H1 (cell line): ENCODE results near the gene EGFLAM. TPM values are rescaled to one million over a fixed set of nuclear protein-coding genes. Genes with fewer than 3 reads are reported as not detected.

Source experiments
- CTCF ChIA-PET: fragments of 300-600 bp; sonication (Branson Sonifier 250); formaldehyde crosslinking; loops from one replicate; lab custom pipeline; 2021; ENCODE audit not compliant: partially characterized antibody; lab: Charles Lee
- POLR2A ChIA-PET: fragments of 300-600 bp; sonication (Branson Sonifier 250); formaldehyde crosslinking; loops from one replicate; lab custom pipeline; 2021; ENCODE audit warnings: inconsistent platforms; ENCODE audit not compliant: partially characterized antibody; lab: Charles Lee
- DNase-seq, 2 experiments: peaks; one replicate each; pipeline versions ENCODE4 v3.0.0 to v3.0.0-alpha.2; 2010 to 2022; ENCODE audit warnings: low spot score in 2 of 2, low read depth in 1 of 2, mixed read lengths in 1 of 2
- FAIRE-seq: peaks from 2 replicates; lab custom pipeline; 2011; peaks lifted over from hg19 to GRCh38; lab: Jason Lieb, UNC
- H2AFZ ChIP-seq: 2 replicates; pipeline ENCODE4 v1.8.1; 2012; ENCODE audit warnings: low read length, inconsistent platforms
- H2AK5ac ChIP-seq: 2 replicates; pipeline ENCODE4 v1.6.1; 2013; ENCODE audit warnings: low read depth, low read length
- H2BK120ac ChIP-seq: replicated peaks from 2 replicates; pipeline ENCODE3; 2013; ENCODE audit warnings: low read depth, low read length, inconsistent platforms
- H2BK12ac ChIP-seq: 2 replicates; pipeline ENCODE4 v1.6.1; 2013; ENCODE audit warnings: low read depth, low read length
- H2BK15ac ChIP-seq: 2 replicates; pipeline ENCODE4 v1.6.1; 2013; ENCODE audit warnings: low read length
- H2BK20ac ChIP-seq: 2 replicates; pipeline ENCODE4 v1.6.1; 2013; ENCODE audit warnings: low read length
- H2BK5ac ChIP-seq: 2 replicates; pipeline ENCODE4 v1.6.1; 2013; ENCODE audit warnings: low read depth, low read length
- H3K14ac ChIP-seq: 2 replicates; pipeline ENCODE4 v1.6.1; 2013; ENCODE audit warnings: inconsistent platforms; ENCODE audit not compliant: insufficient read length
- H3K18ac ChIP-seq: 2 replicates; pipeline ENCODE4 v1.6.1; 2013; ENCODE audit warnings: low read length; ENCODE audit errors: extremely low read depth
- H3K23ac ChIP-seq: 2 replicates; pipeline ENCODE4 v1.6.1; 2013; ENCODE audit warnings: inconsistent platforms; ENCODE audit not compliant: insufficient read length
- H3K23me2 ChIP-seq: 2 replicates; pipeline ENCODE4 v1.6.1; 2013; ENCODE audit warnings: low read depth, low read length
- H3K27ac ChIP-seq: 2 replicates; pipeline ENCODE4 v1.6.1; 2011; ENCODE audit warnings: low read depth, low read length, inconsistent platforms
- H3K27me3 ChIP-seq, 4 experiments: replicated peaks in 1 of 4; 1 replicate in 1 of 4; 2 replicates in 3 of 4; pipeline versions ENCODE4 v1.6.1 to v1.8.1; 2011 to 2013; ENCODE audit warnings: low read length in 3 of 4, mild to moderate bottlenecking in 3 of 4, inconsistent platforms in 2 of 4, mixed read lengths in 2 of 4, moderate library complexity in 1 of 4; ENCODE audit not compliant: control insufficient read depth in 3 of 4, insufficient read depth in 3 of 4; ENCODE audit errors: extremely low read depth in 1 of 4
- H3K36me3 ChIP-seq, 4 experiments: 2 replicates each; pipeline versions ENCODE4 v1.6.1 to v1.8.1; 2011 to 2013; ENCODE audit warnings: mild to moderate bottlenecking in 4 of 4, low read length in 3 of 4, moderate library complexity in 2 of 4, control low read depth in 1 of 4, inconsistent platforms in 1 of 4; ENCODE audit not compliant: insufficient read depth in 4 of 4, control insufficient read depth in 2 of 4
- H3K4ac ChIP-seq: replicated peaks from 2 replicates; pipeline ENCODE3; 2013; ENCODE audit warnings: low read length, low read depth, mixed read lengths, inconsistent platforms; ENCODE audit not compliant: insufficient read length
- H3K4me1 ChIP-seq, 4 experiments: replicated peaks in 1 of 4; 1 replicate in 1 of 4; 2 replicates in 3 of 4; pipeline versions ENCODE4 v1.6.1 to v1.8.1; 2011 to 2013; ENCODE audit warnings: low read length in 3 of 4, inconsistent platforms in 2 of 4, mixed read lengths in 1 of 4; ENCODE audit not compliant: insufficient read depth in 4 of 4, control insufficient read depth in 3 of 4
- H3K4me2 ChIP-seq, 2 experiments: 2 replicates each; pipeline versions ENCODE4 v1.6.1 to v1.8.1; 2011 to 2013; ENCODE audit warnings: low read depth in 2 of 2, low read length in 2 of 2, control low read depth in 1 of 2, inconsistent platforms in 1 of 2, mild to moderate bottlenecking in 1 of 2; ENCODE audit not compliant: insufficient read depth in 1 of 2
- H3K4me3 ChIP-seq, 4 experiments: fragments of 200-600, 300-600 bp in 1 of 4; sonication (generic), shearing (Covaris generic), sonication (Bioruptor Twin) in 1 of 4; 2 replicates each; pipeline versions ENCODE4 v1.5.1 to v1.8.1; 2011 to 2016; ENCODE audit warnings: low read length in 4 of 4, low read depth in 3 of 4, control low read depth in 2 of 4, inconsistent platforms in 2 of 4, mild to moderate bottlenecking in 2 of 4, mixed read lengths in 1 of 4, moderate library complexity in 1 of 4; ENCODE audit not compliant: insufficient read depth in 2 of 4; ENCODE audit errors: extremely low read depth in 1 of 4
- H3K56ac ChIP-seq: replicated peaks from 2 replicates; pipeline ENCODE3; 2013; ENCODE audit warnings: low read depth, mild to moderate bottlenecking, mixed read lengths, low read length, inconsistent platforms; ENCODE audit not compliant: insufficient read length
- H3K79me1 ChIP-seq: 2 replicates; pipeline ENCODE4 v1.6.1; 2013; ENCODE audit warnings: low read depth, low read length, control low read depth
- H3K79me2 ChIP-seq, 2 experiments: 2 replicates each; pipeline versions ENCODE4 v1.6.1 to v1.8.1; 2012 to 2013; ENCODE audit warnings: low read length in 2 of 2, mild to moderate bottlenecking in 2 of 2, inconsistent platforms in 1 of 2; ENCODE audit not compliant: insufficient read depth in 2 of 2, control insufficient read depth in 1 of 2
- H3K9ac ChIP-seq, 4 experiments: replicated peaks in 1 of 4; 1 replicate in 1 of 4; 2 replicates in 3 of 4; pipeline versions ENCODE4 v1.6.1 to v1.8.1; 2011 to 2013; ENCODE audit warnings: low read depth in 3 of 4, low read length in 3 of 4, control low read depth in 2 of 4, mild to moderate bottlenecking in 2 of 4, moderate library complexity in 2 of 4, inconsistent platforms in 1 of 4; ENCODE audit errors: extremely low read depth in 1 of 4
- H3K9me3 ChIP-seq, 2 experiments: 2 replicates each; pipeline versions ENCODE4 v1.6.1 to v1.8.1; 2012 to 2013; ENCODE audit warnings: mild to moderate bottlenecking in 2 of 2, moderate library complexity in 2 of 2, control low read depth in 1 of 2, inconsistent platforms in 1 of 2, low read depth in 1 of 2, low read length in 1 of 2, mixed read lengths in 1 of 2; ENCODE audit not compliant: insufficient read depth in 2 of 2
- H4K20me1 ChIP-seq, 2 experiments: replicated peaks in 1 of 2; 2 replicates each; pipeline versions ENCODE3 to v1.8.1; 2011 to 2013; ENCODE audit warnings: inconsistent platforms in 2 of 2, low read length in 2 of 2, mild to moderate bottlenecking in 1 of 2; ENCODE audit not compliant: insufficient read depth in 2 of 2, control insufficient read depth in 1 of 2
- H4K5ac ChIP-seq: 2 replicates; pipeline ENCODE4 v1.6.1; 2013; ENCODE audit warnings: low read length, low read depth, mixed read lengths, inconsistent platforms; ENCODE audit not compliant: insufficient read length
- H4K8ac ChIP-seq: 2 replicates; pipeline ENCODE4 v1.8.0; 2013; ENCODE audit warnings: mild to moderate bottlenecking, moderate library complexity, low read length, inconsistent platforms; ENCODE audit not compliant: insufficient read depth; ENCODE audit errors: extremely low read depth
- H4K91ac ChIP-seq: replicated peaks from 2 replicates; pipeline ENCODE3; 2013; ENCODE audit warnings: low read length, mixed read lengths, inconsistent platforms; ENCODE audit not compliant: insufficient read length
- BACH1 ChIP-seq: IDR thresholded peaks from 2 replicates; pipeline ENCODE4 v1.6.1; 2012; ENCODE audit warnings: low read length, improper control_type of control experiment
- HDAC6 ChIP-seq: IDR thresholded peaks from one replicate; pipeline ENCODE4 v1.7.1; 2012; ENCODE audit warnings: low read depth, mild to moderate bottlenecking, inconsistent platforms, low read length, moderate library complexity
- NRF1 ChIP-seq: IDR thresholded peaks from 2 replicates; pipeline ENCODE4 v1.6.1; 2011; ENCODE audit warnings: mild to moderate bottlenecking, low read depth, low read length, improper control_type of control experiment
- PHF8 ChIP-seq: fragments of 200-600 bp; sonication (generic); conservative IDR thresholded peaks from 2 replicates; pipeline ENCODE4 v1.7.1; 2012; ENCODE audit warnings: low read depth, mild to moderate bottlenecking, inconsistent platforms, low read length, moderate library complexity
- POLR2AphosphoS5 ChIP-seq: IDR thresholded peaks from 2 replicates; pipeline ENCODE4 v1.6.1; 2011; ENCODE audit warnings: low read depth, low read length
- RAD21 ChIP-seq, 2 experiments: IDR thresholded peaks in 1 of 2; conservative IDR thresholded peaks in 1 of 2; 2 replicates each; pipeline ENCODE4 v1.6.1; 2011; ENCODE audit warnings: low read depth in 2 of 2, low read length in 2 of 2, improper control_type of control experiment in 1 of 2, inconsistent platforms in 1 of 2, mild to moderate bottlenecking in 1 of 2, moderate library complexity in 1 of 2
- RNF2 ChIP-seq: fragments of 200-900, 300-1000 bp; sonication (generic); IDR thresholded peaks from 2 replicates; pipeline ENCODE4 v1.7.1; 2016; ENCODE audit warnings: borderline replicate concordance, low read depth, mild to moderate bottlenecking, antibody characterized with exemption, low read length; ENCODE audit not compliant: poor library complexity, severe bottlenecking; ENCODE audit errors: missing control alignments
- SIN3A ChIP-seq, 2 experiments: IDR thresholded peaks in 1 of 2; conservative IDR thresholded peaks in 1 of 2; 2 replicates each; pipeline ENCODE4 v1.6.1; 2011 to 2012; ENCODE audit warnings: low read length in 2 of 2, improper control_type of control experiment in 1 of 2, low read depth in 1 of 2, mild to moderate bottlenecking in 1 of 2
- TAF1 ChIP-seq: IDR thresholded peaks from 2 replicates; pipeline ENCODE4 v1.6.1; 2011; ENCODE audit warnings: mild to moderate bottlenecking, low read depth, low read length
- ZNF274 ChIP-seq: IDR thresholded peaks from 2 replicates; pipeline ENCODE4 v1.7.0; 2012; ENCODE audit warnings: low read length, borderline replicate concordance; ENCODE audit errors: extremely low read depth
- WGBS, 2 experiments: shearing (Covaris generic) in 1 of 2; methylation state at CpG; one replicate each; pipeline versions ENCODE4 v1.1.6 to v1.1.7; 2013 to 2015; ENCODE audit warnings: low lambda C conversion rate in 2 of 2, mixed read lengths in 2 of 2, inconsistent platforms in 1 of 2, low coverage in 1 of 2, missing lambda C conversion rate in 1 of 2; ENCODE audit not compliant: insufficient replicate concordance in 2 of 2, insufficient coverage in 1 of 2, insufficient read length in 1 of 2; ENCODE audit errors: extremely low coverage in 1 of 2, missing lambda C conversion rate in 1 of 2; 5-methylcytosine and 5-hydroxymethylcytosine counted together
- polyA plus RNA-seq, 7 experiments: library from polyadenylated mRNA; depleted of rRNA in 3 of 7; stranded (reverse) in 5 of 7; unstranded in 2 of 7; fragments of >200 nt in 5 of 7; fragments of 200-250 nt in 2 of 7; gene quantifications; 1 replicate in 5 of 7; 2 replicates in 1 of 7; 4 replicates in 1 of 7; pipeline versions ENCODE4 v1.2.1 to v1.2.3, GENCODE V29; 2011 to 2013; ENCODE audit warnings: missing spikeins in 2 of 7, mixed read lengths in 2 of 7
- total RNA-seq: library from RNA; stranded (reverse); fragmentation: NEBNext Ultra II Directional; extraction: Animal tissue kit (Norgen Biotek cat#: 25700); gene quantifications from 2 replicates; pipeline ENCODE4 v1.2.1, GENCODE V29; 2021
- TF ChIP-seq, protein P1 (sequence below), 3 experiments: IDR thresholded peaks; 1 replicate in 2 of 3; 2 replicates in 1 of 3; pipeline versions ENCODE4 v1.5.1 to v1.6.1; 2011; ENCODE audit warnings: low read length in 3 of 3, mild to moderate bottlenecking in 3 of 3, inconsistent platforms in 2 of 3, low read depth in 1 of 3, moderate library complexity in 1 of 3; ENCODE audit not compliant: insufficient read depth in 1 of 3; ENCODE audit errors: control extremely low read depth in 1 of 3

The EGFLAM gene
- total and polyA plus RNA-seq, 2 of the 8 experiments (the other 6 are each of a cell fraction or from before 2014, with no cell fraction given): 0.20 to 0.24 TPM

DNA sequence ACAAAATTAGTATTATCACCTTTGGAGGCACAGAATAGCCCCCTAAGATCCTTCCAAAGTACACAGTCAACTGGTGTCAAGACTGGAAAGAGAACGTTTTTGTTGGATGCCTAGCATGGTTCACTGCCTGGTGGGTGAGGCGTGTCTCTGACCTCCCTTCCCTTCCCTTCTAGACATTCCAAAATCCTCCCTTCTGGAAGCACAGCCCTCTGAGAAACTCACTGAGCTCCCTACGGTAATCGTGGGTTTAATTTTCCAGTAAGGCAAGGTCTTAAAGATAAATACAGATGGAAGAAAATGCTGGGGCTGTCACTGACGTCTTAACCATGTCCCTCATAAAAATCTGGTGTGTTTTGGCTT lies 159.3 kb downstream of the EGFLAM start:
- Histone ChIP-seq H3K4me1 (peaks cover 0 to 8% (median 3%) of the 10 kb centered on the region in 4 experiments; a peak in 3 of 7 replicates), H2AK5ac (no peak overlapping the region), H3K9ac (no peak overlapping the region), H4K91ac (no peak overlapping the region), H4K5ac (no peak overlapping the region), H4K8ac (no peak overlapping the region), H4K20me1 (no peaks in the 10 kb centered on the region), H3K9me3 (no peaks in the 10 kb centered on the region), H3K23ac (no peak overlapping the region), H3K4me3 (no peak overlapping the region; a peak in 1 of 8 replicates), H3K56ac (no peak overlapping the region), H2AFZ (no peak overlapping the region), H3K4me2 (peak overlapping the region in 1 of 2 experiments; percentile 17; a peak in 1 of 4 replicates), H2BK5ac (no peak overlapping the region), H3K27ac (no peak overlapping the region), H3K23me2 (no peaks in the 10 kb centered on the region; the same call in 1 of the 2 replicates), H2BK12ac (no peak overlapping the region; the same call in 1 of the 2 replicates), H2BK20ac (no peak overlapping the region), H3K79me1 (no peaks in the 10 kb centered on the region), H3K18ac (no peak overlapping the region), H3K4ac (no peak overlapping the region), H3K79me2 (no peaks in the 10 kb centered on the region), H2BK120ac (no peak overlapping the region), H3K36me3 (no peaks in the 10 kb centered on the region), H2BK15ac (no peak overlapping the region), H3K27me3 (no peaks in the 10 kb centered on the region), H3K14ac (no peak overlapping the region)
- FAIRE-seq: no peak
- ChIA-PET CTCF (interaction anchor here (0.7 to 8.7 kb wide), 7 partner anchors 13 to 390 kb away, joined by 3 to 73 read pairs (median 4); no protein-coding TSS in a partner anchor), POLR2A (no interaction called here)
- WGBS, 2 experiments: 75% methylated on average over 5 of the region's 5 CpGs; no CpG with 5 or more reads in 1 of the 2 experiments
- DNase-seq: no peak
- TF ChIP-seq POLR2AphosphoS5 (no peak), TAF1 (no peak), RNF2 (no peak), PHF8 (no peak), RAD21 (IDR thresholded peaks at IDR 0.05 in 1 of 2, conservative IDR thresholded peaks at IDR 0.05 in 1 of 2; ENCODE audit: low read depth in 2 of 2, low read length in 2 of 2) (no peak), HDAC6 (no peak), NRF1 (no peak), BACH1 (no peak), ZNF274 (no peak), SIN3A (conservative IDR thresholded peaks at IDR 0.05 in 1 of 2, IDR thresholded peaks at IDR 0.05 in 1 of 2; ENCODE audit: low read depth in 1 of 2, low read length in 2 of 2) (no peak)
- TF ChIP-seq, protein P1, sequence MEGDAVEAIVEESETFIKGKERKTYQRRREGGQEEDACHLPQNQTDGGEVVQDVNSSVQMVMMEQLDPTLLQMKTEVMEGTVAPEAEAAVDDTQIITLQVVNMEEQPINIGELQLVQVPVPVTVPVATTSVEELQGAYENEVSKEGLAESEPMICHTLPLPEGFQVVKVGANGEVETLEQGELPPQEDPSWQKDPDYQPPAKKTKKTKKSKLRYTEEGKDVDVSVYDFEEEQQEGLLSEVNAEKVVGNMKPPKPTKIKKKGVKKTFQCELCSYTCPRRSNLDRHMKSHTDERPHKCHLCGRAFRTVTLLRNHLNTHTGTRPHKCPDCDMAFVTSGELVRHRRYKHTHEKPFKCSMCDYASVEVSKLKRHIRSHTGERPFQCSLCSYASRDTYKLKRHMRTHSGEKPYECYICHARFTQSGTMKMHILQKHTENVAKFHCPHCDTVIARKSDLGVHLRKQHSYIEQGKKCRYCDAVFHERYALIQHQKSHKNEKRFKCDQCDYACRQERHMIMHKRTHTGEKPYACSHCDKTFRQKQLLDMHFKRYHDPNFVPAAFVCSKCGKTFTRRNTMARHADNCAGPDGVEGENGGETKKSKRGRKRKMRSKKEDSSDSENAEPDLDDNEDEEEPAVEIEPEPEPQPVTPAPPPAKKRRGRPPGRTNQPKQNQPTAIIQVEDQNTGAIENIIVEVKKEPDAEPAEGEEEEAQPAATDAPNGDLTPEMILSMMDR (IDR thresholded peaks at IDR 0.05; ENCODE audit: control extremely low read depth in 1 of 3, insufficient read depth in 1 of 3, low read depth in 1 of 3, low read length in 3 of 3): no peak
